C4-2B (cell line): ENCODE data around the gene NALF2.

Experiments used
- H3K27ac ChIP-seq: fragments of 450-650 bp; 2 replicates; pipeline ENCODE4 v1.5.1; 2017
- ZFX ChIP-seq: fragments of 450-650 bp; IDR thresholded peaks from 2 replicates; pipeline ENCODE4 v1.6.1; 2017
- TF ChIP-seq, protein P1 (sequence below): fragments of 450-650 bp; conservative IDR thresholded peaks from 2 replicates; pipeline ENCODE4 v1.5.1; 2017; ENCODE audit warnings: mild to moderate bottlenecking

Gene NALF2

DNA sequence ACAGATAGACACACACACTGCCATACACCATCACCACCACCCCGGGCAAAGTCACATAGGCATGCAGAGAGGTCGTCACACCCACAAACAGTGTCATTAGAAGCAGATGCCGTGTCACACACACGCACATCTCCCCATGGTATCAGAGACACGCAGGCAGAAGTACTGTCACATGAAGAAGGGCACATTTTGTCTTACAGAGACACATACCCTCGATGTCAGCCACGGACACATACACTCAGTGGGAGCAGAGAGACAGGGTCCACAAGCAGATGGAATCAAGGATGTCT lies 3.3 kb downstream of the NALF2 start:
- H3K27ac ChIP-seq = no peak overlapping the region
- TF ChIP-seq, protein P1, sequence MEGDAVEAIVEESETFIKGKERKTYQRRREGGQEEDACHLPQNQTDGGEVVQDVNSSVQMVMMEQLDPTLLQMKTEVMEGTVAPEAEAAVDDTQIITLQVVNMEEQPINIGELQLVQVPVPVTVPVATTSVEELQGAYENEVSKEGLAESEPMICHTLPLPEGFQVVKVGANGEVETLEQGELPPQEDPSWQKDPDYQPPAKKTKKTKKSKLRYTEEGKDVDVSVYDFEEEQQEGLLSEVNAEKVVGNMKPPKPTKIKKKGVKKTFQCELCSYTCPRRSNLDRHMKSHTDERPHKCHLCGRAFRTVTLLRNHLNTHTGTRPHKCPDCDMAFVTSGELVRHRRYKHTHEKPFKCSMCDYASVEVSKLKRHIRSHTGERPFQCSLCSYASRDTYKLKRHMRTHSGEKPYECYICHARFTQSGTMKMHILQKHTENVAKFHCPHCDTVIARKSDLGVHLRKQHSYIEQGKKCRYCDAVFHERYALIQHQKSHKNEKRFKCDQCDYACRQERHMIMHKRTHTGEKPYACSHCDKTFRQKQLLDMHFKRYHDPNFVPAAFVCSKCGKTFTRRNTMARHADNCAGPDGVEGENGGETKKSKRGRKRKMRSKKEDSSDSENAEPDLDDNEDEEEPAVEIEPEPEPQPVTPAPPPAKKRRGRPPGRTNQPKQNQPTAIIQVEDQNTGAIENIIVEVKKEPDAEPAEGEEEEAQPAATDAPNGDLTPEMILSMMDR = no peak
- no peak for TF ChIP-seq ZFX

DNA sequence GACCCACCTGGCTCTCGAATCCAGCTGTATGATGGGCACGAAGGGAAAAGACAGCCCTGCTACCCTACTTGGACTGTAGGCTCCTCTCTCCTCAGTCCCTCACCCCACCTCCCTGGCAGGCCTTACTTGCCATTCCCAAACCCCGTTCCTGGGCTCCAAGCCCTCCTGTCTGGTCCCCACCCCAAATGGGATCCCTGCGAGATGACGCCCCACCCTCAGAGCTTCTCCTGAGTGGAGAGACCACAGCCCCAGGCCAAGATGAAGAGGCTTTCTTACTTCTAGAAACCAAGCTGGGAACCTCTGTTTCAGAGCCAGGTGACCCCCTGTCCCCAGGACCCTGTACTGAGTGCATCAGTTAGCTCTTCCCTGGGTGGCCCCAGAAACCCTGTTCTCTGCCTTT lies 4.5 kb downstream of the NALF2 start:
- H3K27ac ChIP-seq = no peak overlapping the region
- TF ChIP-seq ZFX = no peak
- TF ChIP-seq, protein P1 = no peak

DNA sequence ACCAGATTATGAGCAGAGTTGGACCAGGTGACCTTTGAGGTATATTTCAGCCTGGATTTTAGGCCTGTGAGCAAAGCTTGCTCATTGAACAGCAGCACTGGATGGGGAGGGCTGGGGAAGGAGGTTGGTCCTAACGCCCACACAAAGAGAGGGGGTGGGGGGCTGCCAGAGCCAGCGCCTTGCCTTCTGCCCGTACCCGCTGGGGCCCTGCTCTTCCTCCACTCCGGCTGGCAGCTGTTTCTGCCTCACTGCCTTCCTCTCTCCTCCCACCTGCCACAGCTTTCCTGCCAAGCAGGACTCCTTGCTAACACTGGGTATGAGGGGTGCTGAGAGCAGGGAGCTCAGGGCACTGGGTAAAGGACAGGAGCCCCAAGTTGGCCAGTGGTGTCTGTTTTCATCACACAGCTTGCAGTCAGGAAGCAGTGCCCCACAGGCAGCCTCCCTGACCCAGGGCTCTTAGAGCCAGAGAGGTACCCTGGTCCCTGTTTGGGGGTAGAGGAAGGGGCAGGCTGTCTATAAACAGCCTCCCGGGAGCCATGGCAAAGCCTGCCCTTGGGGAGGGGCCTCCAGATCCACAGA lies 6.1 kb downstream of the NALF2 start:
- TF ChIP-seq, protein P1 = no peak
- no peak for TF ChIP-seq ZFX
- H3K27ac ChIP-seq = no peak overlapping the region

DNA sequence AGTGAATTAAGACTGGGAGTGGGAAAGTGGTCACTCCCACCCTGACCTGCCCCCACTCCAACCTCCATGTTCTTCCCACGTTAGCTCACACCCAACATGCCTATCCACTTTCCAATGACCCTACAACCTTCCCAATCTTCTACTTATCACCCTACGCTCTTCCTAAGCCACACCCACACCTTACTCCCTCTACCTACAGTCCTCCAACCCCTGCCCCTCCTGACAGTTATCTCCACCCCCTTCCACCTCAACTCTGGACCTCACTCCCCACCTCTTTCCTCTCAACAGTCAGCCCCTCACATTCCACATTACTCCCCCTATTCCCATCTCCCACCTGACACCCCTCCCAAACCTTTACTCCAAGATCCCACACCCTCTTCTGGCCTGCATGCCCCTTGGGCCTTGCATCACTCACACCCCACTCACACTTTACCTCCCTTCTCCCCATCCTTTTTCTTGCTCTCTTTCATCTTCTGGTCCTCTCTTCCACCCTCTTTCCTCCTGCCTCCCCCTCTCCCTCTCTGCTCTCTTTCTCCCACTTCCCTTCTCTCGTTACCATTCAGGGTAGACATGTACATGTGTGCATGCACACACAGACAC lies 6.9 kb downstream of the NALF2 start:
- H3K27ac ChIP-seq = no peak overlapping the region
- TF ChIP-seq ZFX = no peak
- TF ChIP-seq, protein P1 = no peak

DNA sequence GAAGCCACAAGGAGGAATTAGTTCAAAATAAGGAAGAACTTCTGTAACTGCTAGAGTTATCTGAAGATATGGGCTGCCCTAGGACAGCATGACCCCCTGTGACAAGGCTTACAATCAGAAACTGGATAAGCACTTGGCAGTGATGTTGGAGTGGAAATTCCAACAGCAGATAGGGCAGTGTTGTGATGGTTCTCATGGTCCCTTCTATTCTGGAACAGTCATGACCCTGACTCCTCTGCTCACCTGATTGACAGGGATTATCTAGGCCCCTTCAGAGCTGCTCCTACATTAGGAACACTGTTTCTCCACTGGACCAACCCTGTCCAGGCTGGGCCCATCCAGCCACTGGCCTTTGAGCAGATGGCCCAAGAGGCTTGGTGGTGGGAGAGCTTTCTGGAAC lies 17.9 kb downstream of the NALF2 start:
- no peak for TF ChIP-seq ZFX
- TF ChIP-seq, protein P1 = no peak
- no peak overlapping the region for H3K27ac ChIP-seq

DNA sequence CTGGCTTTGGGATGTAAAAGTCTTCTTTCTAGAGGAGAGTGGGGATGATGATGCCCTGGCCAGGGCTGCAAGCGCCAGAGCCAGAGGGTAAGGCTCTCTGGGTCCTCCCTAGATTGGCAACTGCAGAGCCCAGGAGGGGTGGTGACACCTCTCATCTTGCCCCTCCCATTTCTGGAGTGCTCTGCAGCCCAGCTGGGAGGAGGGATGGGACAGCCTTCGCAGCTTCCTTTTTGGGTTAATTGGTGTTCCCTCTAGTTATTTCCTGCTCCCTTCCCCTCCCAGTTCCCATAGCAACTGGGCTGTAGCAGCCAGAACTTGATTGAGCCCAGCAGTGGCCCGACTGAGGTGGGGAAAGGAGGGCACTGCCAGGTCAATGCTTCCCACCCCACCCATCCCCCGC lies 19.2 kb downstream of the NALF2 start:
- TF ChIP-seq, protein P1 = no peak
- TF ChIP-seq ZFX = no peak
- no peak overlapping the region for H3K27ac ChIP-seq

DNA sequence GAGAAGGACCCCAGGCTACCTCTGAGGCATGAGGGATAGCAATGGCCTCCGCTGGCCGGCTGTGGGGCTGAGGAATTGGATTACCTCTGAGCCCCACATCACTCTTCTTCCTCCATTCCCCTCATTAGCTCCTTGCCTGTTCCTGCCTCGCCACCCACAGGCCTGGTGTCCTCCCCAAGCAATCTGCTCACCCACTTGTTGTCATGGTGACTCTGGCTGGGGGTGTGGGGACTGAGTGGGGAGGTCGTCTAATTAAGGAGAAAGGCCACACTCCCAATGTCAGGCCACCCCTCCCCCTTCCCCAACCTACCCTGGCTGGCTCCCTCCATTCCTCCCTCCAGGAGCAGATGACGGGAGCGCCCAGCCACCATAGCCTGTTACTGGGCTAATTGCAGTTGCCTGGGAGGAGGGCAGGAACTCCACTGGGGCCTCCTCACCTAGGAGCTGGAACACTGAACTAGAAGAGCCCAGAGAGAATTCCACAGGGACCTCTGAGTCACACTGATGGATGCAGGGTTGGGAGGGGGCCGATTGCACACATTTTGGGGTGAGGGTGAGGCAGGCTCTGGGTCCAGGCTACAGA lies 20.7 kb downstream of the NALF2 start:
- TF ChIP-seq, protein P1 = no peak
- TF ChIP-seq ZFX = no peak
- H3K27ac ChIP-seq = no peak overlapping the region
